Endothelial cell of umbilical vein (primary cell): ENCODE results near the gene ARNT2. TPM values are rescaled to one million over a fixed set of nuclear protein-coding genes. Genes with fewer than 3 reads are reported as not detected.

ENCODE experiments used
- BruUV-seq: library from RNA; stranded (reverse); fragments of 400-500 nt; replicated peaks from 2 replicates; lab custom pipeline; 2021; lab: Mats Ljungman, UMichigan
- CTCF ChIA-PET: fragments of 300-600, 350-600 bp; sonication (Branson Sonifier 250); formaldehyde crosslinking; loops from one replicate; lab custom pipeline; 2021; ENCODE audit warnings: antibody characterized with exemption, inconsistent platforms; lab: Charles Lee
- POLR2A ChIA-PET: fragments of 300-600, 350-600 bp; sonication (Branson Sonifier 250); formaldehyde crosslinking; loops from one replicate; lab custom pipeline; 2021; ENCODE audit warnings: antibody characterized with exemption, inconsistent platforms; lab: Charles Lee
- DNase-seq: peaks from one replicate; pipeline ENCODE4 v3.0.0-alpha.2; 2011; ENCODE audit warnings: low read depth, low spot score
- FAIRE-seq: peaks from 2 replicates; lab custom pipeline; 2011; peaks lifted over from hg19 to GRCh38; lab: Jason Lieb, UNC
- H2AFZ ChIP-seq: 2 replicates; pipeline ENCODE4 v1.6.0; 2012; ENCODE audit warnings: low read depth, low read length, control low read depth, inconsistent platforms
- H3K27ac ChIP-seq: 2 replicates; pipeline ENCODE4 v1.5.1; 2011; ENCODE audit warnings: low read depth, mild to moderate bottlenecking, control low read depth, low read length, moderate library complexity; ENCODE audit not compliant: insufficient read depth
- H3K27me3 ChIP-seq, 2 experiments: 2 replicates each; pipeline versions ENCODE4 v1.6.0 to v1.6.1; 2011; ENCODE audit warnings: low read length in 2 of 2, mixed read lengths in 1 of 2; ENCODE audit not compliant: control insufficient read depth in 2 of 2, insufficient read depth in 2 of 2
- H3K36me3 ChIP-seq, 2 experiments: 2 replicates in 1 of 2; 3 replicates in 1 of 2; pipeline ENCODE4 v1.5.1; 2011; ENCODE audit warnings: low read length in 2 of 2, mild to moderate bottlenecking in 1 of 2, moderate library complexity in 1 of 2; ENCODE audit not compliant: control insufficient read depth in 2 of 2, insufficient read depth in 2 of 2; ENCODE audit errors: extremely low read depth in 1 of 2
- H3K4me1 ChIP-seq: 3 replicates; pipeline ENCODE4 v1.5.1; 2011; ENCODE audit warnings: mild to moderate bottlenecking, low read length; ENCODE audit not compliant: control insufficient read depth, insufficient read depth; ENCODE audit errors: extremely low read depth
- H3K4me2 ChIP-seq: 2 replicates; pipeline ENCODE4 v1.6.1; 2011; ENCODE audit warnings: low read length, control low read depth, mixed read lengths; ENCODE audit not compliant: insufficient read depth
- H3K4me3 ChIP-seq, 3 experiments: fragments of 200-600 bp in 1 of 3; sonication (generic), shearing (Covaris generic) in 1 of 3; replicated peaks in 1 of 3; 2 replicates each; pipeline ENCODE4 v1.5.1; 2011 to 2016; ENCODE audit warnings: control low read depth in 3 of 3, low read length in 3 of 3, mild to moderate bottlenecking in 2 of 3, inconsistent platforms in 1 of 3, low read depth in 1 of 3, moderate library complexity in 1 of 3; ENCODE audit not compliant: insufficient read depth in 1 of 3
- H3K79me2 ChIP-seq: 2 replicates; pipeline ENCODE4 v1.6.0; 2012; ENCODE audit warnings: low read length, inconsistent platforms; ENCODE audit not compliant: control insufficient read depth, insufficient read depth
- H3K9ac ChIP-seq: replicated peaks from 2 replicates; pipeline ENCODE3; 2011; ENCODE audit warnings: low read length, control low read depth; ENCODE audit not compliant: insufficient read depth; ENCODE audit errors: extremely low read depth
- H3K9me1 ChIP-seq: replicated peaks from 3 replicates; pipeline ENCODE4 v1.6.0; 2011; ENCODE audit warnings: mild to moderate bottlenecking, low read length; ENCODE audit not compliant: control insufficient read depth, insufficient read depth; ENCODE audit errors: extremely low read depth
- H3K9me3 ChIP-seq: replicated peaks from 2 replicates; pipeline ENCODE4 v1.5.1; 2012; ENCODE audit warnings: low read length, inconsistent platforms; ENCODE audit not compliant: control insufficient read depth, insufficient read depth
- H4K20me1 ChIP-seq: replicated peaks from 2 replicates; pipeline ENCODE3; 2011; ENCODE audit warnings: mild to moderate bottlenecking, low read length; ENCODE audit not compliant: control insufficient read depth, insufficient read depth; ENCODE audit errors: extremely low read depth
- CTCF ChIP-seq, 2 donors: IDR thresholded peaks; 1 replicate in 1 of 2; 2 replicates in 1 of 2; pipeline ENCODE4 v1.5.1; 2011; ENCODE audit warnings: low read length in 2 of 2, mild to moderate bottlenecking in 2 of 2, moderate library complexity in 2 of 2, control low read depth in 1 of 2, inconsistent platforms in 1 of 2, low read depth in 1 of 2; ENCODE audit not compliant: insufficient read depth in 1 of 2; ENCODE audit errors: extremely low read depth in 1 of 2
- EZH2 ChIP-seq: IDR thresholded peaks from 2 replicates; pipeline ENCODE4 v1.6.1; 2012; ENCODE audit warnings: borderline replicate concordance, low read depth, mild to moderate bottlenecking, moderate library complexity, low read length, inconsistent platforms; ENCODE audit not compliant: severe bottlenecking
- FOS ChIP-seq: IDR thresholded peaks from 2 replicates; pipeline ENCODE4 v1.6.1; 2011; ENCODE audit warnings: mild to moderate bottlenecking, low read length, moderate library complexity, borderline replicate concordance; ENCODE audit not compliant: insufficient read depth
- GATA2 ChIP-seq: IDR thresholded peaks from 2 replicates; pipeline ENCODE4 v1.7.0; 2011; ENCODE audit warnings: low read depth, mild to moderate bottlenecking, moderate library complexity, mixed read lengths, low read length; ENCODE audit not compliant: insufficient read length, insufficient read depth
- JUN ChIP-seq: IDR thresholded peaks from 2 replicates; pipeline ENCODE4 v1.6.1; 2011; ENCODE audit warnings: borderline replicate concordance, low read depth; ENCODE audit not compliant: insufficient read length, insufficient read depth
- MAX ChIP-seq: IDR thresholded peaks from 2 replicates; pipeline ENCODE4 v1.6.1; 2011; ENCODE audit not compliant: insufficient read depth, insufficient read length
- MYC ChIP-seq: IDR thresholded peaks from one replicate; pipeline ENCODE4 v1.6.1; 2011; ENCODE audit warnings: mild to moderate bottlenecking, low read depth, low read length
- POLR2A ChIP-seq: IDR thresholded peaks from 2 replicates; pipeline ENCODE4 v1.6.1; 2012; ENCODE audit warnings: low read depth, mild to moderate bottlenecking, control low read depth, low read length
- POLR2AphosphoS5 ChIP-seq: IDR thresholded peaks from 2 replicates; pipeline ENCODE4 v1.6.1; 2012; ENCODE audit warnings: low read depth, mild to moderate bottlenecking, control low read depth, low read length, moderate library complexity; ENCODE audit not compliant: insufficient read depth
- dilution Hi-C: fragments of 300-500 bp; cut with MboI; formaldehyde crosslinking; loops from one replicate; pipeline ENCODE4 v1.15.0; 2019; ENCODE audit warnings: low sequenced_read_pairs; ENCODE audit not compliant: extremely low pct_ligation_motif_present
- intact Hi-C: fragments of 100-400 bp; cut with micrococcal nuclease; formaldehyde crosslinking; loops from one replicate; pipeline ENCODE4 v1.10.0; 2022
- polyA plus RNA-seq, 4 experiments: library from polyadenylated mRNA; depleted of rRNA in 3 of 4; stranded (reverse) in 3 of 4; unstranded in 1 of 4; fragments of >200 nt; gene quantifications; 2 replicates each; pipeline versions ENCODE4 v1.2.1 to v1.2.3, GENCODE V29; 2011 to 2012; ENCODE audit warnings: missing spikeins in 1 of 4
- total RNA-seq: library from RNA; stranded (reverse); gene quantifications from 2 replicates; pipeline ENCODE4 v1.2.3, GENCODE V29; 2021

The ARNT2 gene
- total and polyA plus RNA-seq, 2 donors (not counting 3 experiments of a cell fraction or from before 2014, with no cell fraction given): 0.03 to 0.20 TPM

GRCh38 chr15:80643431-80643951 is 239.3 kb downstream of the ARNT2 start:
- TF ChIP-seq EZH2 (no peak), POLR2A (no peak), JUN (no peak), CTCF (IDR thresholded peaks at IDR 0.05; ENCODE audit: extremely low read depth in 1 of 2, insufficient read depth in 1 of 2, low read depth in 1 of 2, low read length in 2 of 2) (no peak), POLR2AphosphoS5 (no peak), GATA2 (no peak), MAX (no peak), MYC (no peak), FOS (no peak)
- BruUV-seq: no TSS peak
- no peak for FAIRE-seq
- Histone ChIP-seq H4K20me1 (no peaks in the 10 kb centered on the region), H3K36me3 (no peaks in the 10 kb centered on the region), H3K79me2 (no peaks in the 10 kb centered on the region), H2AFZ (no peak overlapping the region), H3K4me2 (no peak overlapping the region), H3K9me1 (no peaks in the 10 kb centered on the region), H3K27me3 (no peaks in the 10 kb centered on the region), H3K9ac (no peak overlapping the region), H3K27ac (no peak overlapping the region), H3K4me1 (peaks cover 10% of the 10 kb centered on the region), H3K9me3 (no peaks in the 10 kb centered on the region), H3K4me3 (no peak overlapping the region)
- DNase-seq: no peak
- ChIA-PET CTCF (no interaction called here), POLR2A (no interaction called here)
- dilution Hi-C loops (no loop called here), intact Hi-C loops (no loop called here)
